Neural cell (in vitro differentiated cells): ENCODE data around the gene SYDE2. TPM values are rescaled to one million over a fixed set of nuclear protein-coding genes. Genes with fewer than 3 reads are reported as not detected.

Source experiments
- H2AFZ ChIP-seq: fragments of 200-600, 300-800 bp; sonication (generic), shearing (Covaris generic); 2 replicates; pipeline ENCODE4 v1.6.0; 2014; ENCODE audit warnings: low read depth, mild to moderate bottlenecking, antibody characterized with exemption, low read length, moderate library complexity
- H3F3A ChIP-seq: fragments of 200-600 bp; shearing (Covaris generic); 2 replicates; pipeline ENCODE4 v1.6.1; 2016; ENCODE audit warnings: mild to moderate bottlenecking, moderate library complexity, mixed read lengths, antibody characterized with exemption, low read length; ENCODE audit not compliant: insufficient read depth, poor library complexity, severe bottlenecking
- H3K27ac ChIP-seq: fragments of 200-600, 300-800 bp; sonication (generic), shearing (Covaris generic); 2 replicates; pipeline ENCODE4 v1.5.1; 2014; ENCODE audit warnings: mild to moderate bottlenecking, low read length, moderate library complexity
- H3K27me3 ChIP-seq: fragments of 300-800, 200-600 bp; sonication (generic), shearing (Covaris generic); 2 replicates; pipeline ENCODE4 v1.6.0; 2014; ENCODE audit warnings: mild to moderate bottlenecking, low read depth, low read length, moderate library complexity; ENCODE audit not compliant: insufficient read depth
- H3K36me3 ChIP-seq: fragments of 300-800, 200-600 bp; sonication (generic), shearing (Covaris generic); 2 replicates; pipeline ENCODE4 v1.5.1; 2014; ENCODE audit warnings: mild to moderate bottlenecking, antibody characterized with exemption, low read length, moderate library complexity; ENCODE audit not compliant: insufficient read depth
- H3K4me2 ChIP-seq: fragments of 300-800, 200-600 bp; sonication (generic), shearing (Covaris generic); 2 replicates; pipeline ENCODE4 v1.6.0; 2014; ENCODE audit warnings: mild to moderate bottlenecking, low read length
- H3K4me3 ChIP-seq: fragments of 300-800, 200-600 bp; sonication (generic), shearing (Covaris generic); 2 replicates; pipeline ENCODE4 v1.5.1; 2014; ENCODE audit warnings: mild to moderate bottlenecking, low read length, moderate library complexity
- H3K79me2 ChIP-seq: fragments of 200-600 bp; shearing (Covaris generic); replicated peaks from 2 replicates; pipeline ENCODE4 v1.6.0; 2014; ENCODE audit warnings: mild to moderate bottlenecking, low read length, moderate library complexity; ENCODE audit not compliant: insufficient read depth
- H3K9ac ChIP-seq: fragments of 300-800, 200-600 bp; sonication (generic), shearing (Covaris generic); 2 replicates; pipeline ENCODE4 v1.6.1; 2016; ENCODE audit warnings: mild to moderate bottlenecking, low read length, mixed read lengths
- H3K9me2 ChIP-seq: fragments of 200-600 bp; shearing (Covaris generic); 2 replicates; pipeline ENCODE4 v1.6.1; 2016; ENCODE audit warnings: mild to moderate bottlenecking, low read length, mixed read lengths; ENCODE audit not compliant: insufficient read depth
- H3K9me3 ChIP-seq: fragments of 200-600, 300-800 bp; sonication (generic), shearing (Covaris generic); 2 replicates; pipeline ENCODE4 v1.6.1; 2016; ENCODE audit warnings: mild to moderate bottlenecking, mixed run types, low read length, moderate library complexity, mixed read lengths
- H4K20me1 ChIP-seq: fragments of 200-600 bp; shearing (Covaris generic); 2 replicates; pipeline ENCODE4 v1.6.1; 2016; ENCODE audit warnings: mild to moderate bottlenecking, mixed run types; ENCODE audit not compliant: insufficient read depth
- CTCF ChIP-seq: fragments of 450-650 bp; IDR thresholded peaks from 2 replicates; pipeline ENCODE4 v1.5.1; 2014; ENCODE audit warnings: antibody characterized with exemption, mild to moderate bottlenecking, moderate library complexity; ENCODE audit not compliant: poor library complexity, severe bottlenecking
- EP300 ChIP-seq: fragments of 450-650 bp; conservative IDR thresholded peaks from 2 replicates; pipeline ENCODE4 v1.6.1; 2014; ENCODE audit warnings: antibody characterized with exemption, mild to moderate bottlenecking, moderate library complexity; ENCODE audit not compliant: poor library complexity, severe bottlenecking
- EZH2 ChIP-seq: fragments of 200-600, 300-800 bp; shearing (Covaris generic), sonication (generic); IDR thresholded peaks from 2 replicates; pipeline ENCODE4 v1.6.1; 2014; ENCODE audit warnings: antibody characterized with exemption, low read length, borderline replicate concordance, mild to moderate bottlenecking; ENCODE audit not compliant: insufficient read depth, poor library complexity, severe bottlenecking
- MXI1 ChIP-seq: fragments of 450-650 bp; conservative IDR thresholded peaks from 2 replicates; pipeline ENCODE4 v1.6.1; 2014; ENCODE audit warnings: antibody characterized with exemption, mild to moderate bottlenecking; ENCODE audit not compliant: poor library complexity, severe bottlenecking
- POLR2AphosphoS5 ChIP-seq: IDR thresholded peaks from 2 replicates; pipeline ENCODE4 v1.6.1; 2012
- RAD21 ChIP-seq: fragments of 450-650 bp; conservative IDR thresholded peaks from 2 replicates; pipeline ENCODE4 v1.6.1; 2014; ENCODE audit warnings: antibody characterized with exemption, mild to moderate bottlenecking, moderate library complexity
- REST ChIP-seq: IDR thresholded peaks from 2 replicates; pipeline ENCODE4 v1.6.1; 2012; ENCODE audit warnings: borderline replicate concordance
- SMC3 ChIP-seq: fragments of 450-650 bp; conservative IDR thresholded peaks from 2 replicates; pipeline ENCODE4 v1.6.1; 2014; ENCODE audit warnings: antibody characterized with exemption, mild to moderate bottlenecking, moderate library complexity; ENCODE audit not compliant: poor library complexity
- TAF1 ChIP-seq: IDR thresholded peaks from 2 replicates; pipeline ENCODE4 v1.6.1; 2012; ENCODE audit warnings: low read depth
- polyA plus RNA-seq: library from polyadenylated mRNA; depleted of rRNA; stranded (reverse); fragments of >200 nt; gene quantifications from 2 replicates; pipeline ENCODE4 v1.2.3, GENCODE V29; 2014

The SYDE2 gene
- polyA plus RNA-seq, 1 donor from 2014 or later, result 0.66 TPM

- Histone ChIP-seq H3K9me3 (no peaks in the 10 kb centered on the region), H3K79me2 (no peaks in the 10 kb centered on the region), H2AFZ (no peak overlapping the region), H3K4me2 (no peak overlapping the region), H3K27me3 (no peaks in the 10 kb centered on the region), H3K36me3 (no peaks in the 10 kb centered on the region), H3K9ac (no peak overlapping the region), H3K4me3 (no peak overlapping the region), H3K27ac (no peak overlapping the region), H3K9me2 (no peaks in the 10 kb centered on the region), H4K20me1 (no peaks in the 10 kb centered on the region), H3F3A (no peaks in the 10 kb centered on the region)
- TF ChIP-seq POLR2AphosphoS5 (no peak), RAD21 (no peak), EP300 (no peak), EZH2 (no peak), TAF1 (no peak), REST (no peak), CTCF (no peak), MXI1 (no peak), SMC3 (no peak)
Measured at GRCh38 chr1:85166351-85166750, 34.5 kb downstream of the SYDE2 start.

DNA sequence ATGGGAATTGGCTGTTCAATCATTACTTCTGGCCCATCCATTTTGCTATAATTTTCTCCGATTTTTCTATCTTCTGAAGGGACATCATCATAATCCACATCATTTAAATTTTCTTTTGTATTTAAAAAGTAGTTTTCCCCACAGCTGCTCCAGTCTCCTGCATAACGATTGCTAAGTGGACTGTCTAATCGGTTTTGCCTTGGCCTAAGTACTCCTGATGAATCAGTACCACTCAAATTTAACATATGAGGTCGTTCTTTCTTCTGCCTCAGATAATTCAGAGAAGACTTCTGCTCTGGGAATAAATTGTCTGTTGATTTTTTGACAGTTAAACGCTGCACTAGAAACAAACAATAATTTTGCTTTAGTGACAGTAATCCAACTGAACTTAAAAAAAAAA, 41.9 kb downstream of the SYDE2 start:
- Histone ChIP-seq H3K9ac (no peak overlapping the region), H3F3A (no peaks in the 10 kb centered on the region), H3K36me3 (no peaks in the 10 kb centered on the region), H3K27ac (no peak overlapping the region), H3K4me3 (no peak overlapping the region), H4K20me1 (no peaks in the 10 kb centered on the region), H3K4me2 (no peak overlapping the region), H3K27me3 (no peaks in the 10 kb centered on the region), H3K79me2 (no peaks in the 10 kb centered on the region), H3K9me2 (no peaks in the 10 kb centered on the region), H2AFZ (no peak overlapping the region), H3K9me3 (no peaks in the 10 kb centered on the region)
- no peak for TF ChIP-seq REST
- no peak for TF ChIP-seq EZH2
- TF ChIP-seq POLR2AphosphoS5, result no peak
- TF ChIP-seq RAD21, result no peak
- TF ChIP-seq SMC3, result no peak
- TF ChIP-seq EP300, result no peak
- TF ChIP-seq CTCF, result no peak
- no peak for TF ChIP-seq MXI1
- TF ChIP-seq TAF1, result no peak
